ENCODE data around the gene SUN1.
"Not testable (repeated sequence)": the region's sequence is repeated elsewhere in the genome, so short reads cannot be mapped to it uniquely, and the experiment has no call there.

SUN1 gene

GRCh38 chr7:908591-909357 is 76.5 kb downstream of the SUN1 start:
- not testable (repeated sequence) for DNase-seq

- no peak for DNase-seq
Observed at GRCh38 chr7:909358-910329, 77.4 kb downstream of the SUN1 start.

- DNase-seq, result peak; percentile 12
Observed at GRCh38 chr7:910441-910861, 78.2 kb downstream of the SUN1 start.

GRCh38 chr7:910931-911431 is 78.7 kb downstream of the SUN1 start:
- no peak for DNase-seq

DNA sequence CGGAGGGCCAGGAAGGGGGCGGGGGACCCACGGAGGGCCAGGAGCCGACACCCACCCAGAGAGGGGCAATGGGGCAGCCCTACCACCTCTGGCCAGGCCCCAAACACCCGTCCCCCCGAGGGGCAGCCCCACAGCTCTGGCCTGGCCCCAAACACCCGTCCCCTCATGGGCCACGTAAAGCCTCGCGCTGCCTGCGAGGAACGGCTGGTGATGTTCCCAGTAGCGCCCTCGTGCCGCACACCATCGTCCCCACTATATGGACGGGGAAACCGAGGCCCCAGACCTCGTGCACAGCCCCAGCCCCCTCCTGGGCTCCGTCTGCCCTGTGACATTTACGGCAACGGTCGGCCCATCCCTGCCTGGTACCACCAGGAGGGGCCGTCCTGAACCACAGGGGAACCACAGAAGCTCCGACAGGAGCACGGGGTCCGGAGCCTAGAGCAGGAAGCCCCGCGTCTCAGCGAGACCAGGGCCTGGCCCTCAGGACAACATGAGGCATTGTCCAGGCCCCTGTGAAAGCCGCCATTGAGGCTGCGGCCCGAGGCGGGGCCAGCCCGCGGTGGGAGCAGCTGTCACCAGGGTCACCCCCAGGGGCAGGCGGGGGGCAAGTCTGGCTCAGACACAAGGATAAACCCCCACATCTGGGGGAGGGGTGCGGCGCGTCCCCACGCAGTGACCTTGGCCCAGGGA is 79.7 kb downstream of the SUN1 start:
- DNase-seq, result no peak

DNA sequence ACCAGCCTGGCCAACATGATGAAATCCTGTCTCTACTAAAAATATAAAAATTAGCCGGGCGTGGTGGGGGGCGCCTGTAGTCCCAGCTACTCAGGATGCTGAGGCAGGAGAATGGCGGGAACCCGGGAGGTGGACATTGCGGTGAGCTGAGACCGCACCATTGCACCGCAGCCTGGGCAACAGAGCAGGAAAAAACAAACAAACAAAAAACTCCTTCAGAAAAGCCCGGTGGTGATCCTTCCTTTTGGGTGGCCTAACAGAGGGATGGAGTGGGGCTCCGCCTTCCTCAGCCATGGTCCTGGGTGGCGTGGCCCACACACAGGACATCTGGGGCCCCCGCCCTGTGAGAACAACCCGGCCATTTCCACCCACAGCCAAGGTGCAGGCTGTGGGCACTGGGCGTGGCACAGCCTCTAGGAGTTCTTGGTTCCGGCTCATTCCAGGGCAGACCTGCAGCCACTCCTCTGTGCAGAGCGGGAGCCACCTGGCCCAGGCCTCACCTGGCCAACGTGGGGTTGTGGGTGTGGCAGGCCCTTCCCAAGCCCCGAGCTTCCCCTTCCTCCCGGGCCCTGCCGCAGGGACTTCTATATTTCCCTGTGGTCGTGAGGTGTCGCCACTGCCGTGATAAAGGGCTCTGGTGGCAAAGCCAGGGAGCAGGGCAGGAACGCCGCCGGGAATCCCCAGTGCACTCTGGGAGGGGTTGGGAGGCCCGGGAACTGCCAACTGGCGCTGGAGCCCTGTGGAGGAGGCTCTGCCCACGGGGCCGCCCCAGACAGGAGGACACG is 81.7 kb downstream of the SUN1 start:
- DNase-seq, result no peak

DNA sequence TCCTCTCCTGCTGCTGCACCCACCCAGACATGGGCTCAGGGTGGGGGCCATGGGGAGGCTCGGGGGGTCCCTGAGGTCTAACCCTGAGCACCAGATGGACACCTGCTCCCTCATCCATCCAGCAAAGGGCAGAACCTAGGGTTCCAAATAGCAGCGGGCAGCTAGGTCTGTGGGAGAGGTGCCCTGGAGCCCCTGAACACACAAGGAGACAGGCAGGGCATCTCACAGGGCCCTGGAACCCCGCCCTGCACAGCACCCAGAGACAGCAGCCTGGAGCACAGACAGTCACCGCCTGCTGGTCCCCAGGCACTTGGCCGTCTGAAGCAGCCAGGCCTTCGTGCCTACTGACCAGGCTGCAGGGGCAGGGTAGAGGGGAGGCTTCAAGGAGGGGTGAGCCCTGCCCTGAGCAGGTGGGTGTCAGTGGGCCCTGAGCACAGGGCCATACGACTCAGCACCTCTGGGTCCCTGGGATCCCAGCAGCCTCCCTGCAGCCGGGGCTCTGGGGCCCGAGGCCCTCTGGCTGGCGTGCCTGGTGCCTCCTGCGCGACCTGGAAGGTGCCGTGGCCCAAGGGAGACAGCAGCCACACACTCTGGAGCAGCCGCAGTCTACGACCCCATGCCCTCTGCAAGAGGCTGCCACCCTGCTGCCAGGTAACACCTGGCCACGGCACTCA is 82.4 kb downstream of the SUN1 start:
- DNase-seq, result no peak

DNA sequence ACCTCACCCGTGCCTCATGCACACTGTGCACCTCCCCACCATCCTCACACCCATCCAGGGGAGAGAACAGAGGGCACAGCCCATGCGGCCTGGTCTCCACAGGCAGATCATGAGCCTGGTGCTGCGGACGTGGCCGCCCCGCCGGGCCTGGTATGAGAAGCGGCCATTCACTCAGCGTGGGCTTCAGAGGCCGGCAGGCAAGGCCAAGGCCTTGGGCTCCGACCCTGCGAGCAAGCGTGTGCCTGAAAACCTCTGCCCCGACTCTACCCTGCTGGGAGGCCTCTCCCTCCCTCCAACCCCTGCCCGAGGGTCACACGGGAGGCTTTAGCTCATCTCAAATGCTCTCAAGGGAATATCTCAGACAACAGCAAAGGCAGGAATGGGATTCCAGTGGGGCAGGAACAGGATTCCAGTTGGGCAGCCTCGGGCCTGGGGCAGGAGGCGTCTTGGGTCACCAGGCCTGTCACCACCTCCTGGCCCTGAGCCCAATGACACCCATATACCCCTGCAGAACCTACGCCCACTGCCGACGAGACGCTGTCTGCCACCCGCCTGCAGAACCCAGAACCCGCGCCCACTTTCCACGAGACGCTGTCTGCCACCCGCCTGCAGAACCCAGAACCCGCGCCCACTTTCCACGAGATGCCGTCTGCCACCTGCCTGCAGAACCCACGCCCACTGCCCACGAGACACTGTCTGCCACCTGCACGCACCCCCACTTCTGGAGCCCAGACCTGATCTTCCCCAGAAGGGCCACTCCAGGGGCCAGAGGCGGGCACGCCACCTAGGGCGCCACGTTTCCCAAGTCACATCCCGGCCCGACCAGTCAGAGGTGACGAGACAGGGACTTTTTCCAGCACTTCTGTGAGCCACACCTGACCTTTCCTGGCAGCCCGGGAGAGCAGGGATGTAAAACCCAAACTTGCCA is 83.3 kb downstream of the SUN1 start:
- DNase-seq, result no peak

- DNase-seq, result no peak
Observed at GRCh38 chr7:916291-916941, 84.1 kb downstream of the SUN1 start.

GRCh38 chr7:917255-918117 is 85.2 kb downstream of the SUN1 start:
- no peak for DNase-seq

GRCh38 chr7:918118-918425 is 85.8 kb downstream of the SUN1 start:
- no peak for DNase-seq

DNA sequence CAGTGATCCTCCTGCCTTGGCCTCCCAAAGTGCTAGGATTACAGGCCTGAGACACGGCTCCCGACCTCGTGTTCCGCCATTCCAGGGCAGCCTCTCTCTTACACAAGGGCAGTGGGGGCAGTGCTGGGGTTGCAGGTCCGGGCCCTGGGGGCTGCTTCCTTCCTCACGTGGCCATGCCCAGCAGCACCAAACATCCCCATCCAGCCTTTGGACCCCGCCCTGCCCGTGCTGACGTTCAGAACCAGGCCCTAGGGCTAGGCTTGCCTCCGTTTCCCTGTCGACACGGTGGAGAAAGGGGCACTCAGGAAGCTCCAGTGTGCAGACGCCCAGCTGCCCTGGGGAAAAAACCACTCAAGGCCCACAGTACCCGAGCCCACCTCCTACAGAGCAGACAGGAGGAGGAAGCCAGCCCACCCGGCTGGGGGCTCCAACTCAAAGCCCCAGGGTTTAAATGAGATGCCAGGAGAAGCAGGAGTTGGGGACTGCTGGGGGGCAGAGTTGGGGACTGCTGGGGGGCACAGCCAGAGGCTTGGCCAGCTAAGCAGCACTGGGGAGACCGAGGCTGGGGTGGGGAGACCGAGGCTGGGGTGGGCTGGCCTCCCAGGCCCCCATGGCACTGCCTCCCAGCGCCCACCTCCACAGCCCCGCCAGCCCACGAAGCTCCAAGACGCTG is 86.3 kb downstream of the SUN1 start:
- no peak for DNase-seq

GRCh38 chr7:919114-919442 is 86.8 kb downstream of the SUN1 start:
- DNase-seq, result no peak

DNA sequence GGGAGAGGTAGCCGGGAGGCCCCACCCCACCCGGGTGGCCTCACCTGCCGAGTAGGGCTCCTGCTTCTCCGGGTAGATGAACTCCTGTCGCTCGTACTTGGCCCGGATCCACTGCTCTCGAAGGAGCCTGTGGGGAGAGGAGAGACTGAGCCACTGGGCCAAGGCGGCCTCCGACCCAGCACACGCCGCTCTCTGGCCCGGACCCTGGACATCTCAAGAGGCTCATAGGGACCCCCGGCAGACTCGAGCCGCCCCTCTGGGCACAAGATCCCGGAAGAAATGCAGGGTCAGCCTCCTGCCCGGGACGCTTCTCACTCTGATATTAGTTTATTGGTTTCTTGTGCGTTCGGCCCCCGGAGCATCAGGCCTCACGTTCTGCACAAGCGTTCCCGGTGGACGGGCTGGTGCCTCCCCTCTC is 87.7 kb downstream of the SUN1 start:
- DNase-seq, result no peak

DNA sequence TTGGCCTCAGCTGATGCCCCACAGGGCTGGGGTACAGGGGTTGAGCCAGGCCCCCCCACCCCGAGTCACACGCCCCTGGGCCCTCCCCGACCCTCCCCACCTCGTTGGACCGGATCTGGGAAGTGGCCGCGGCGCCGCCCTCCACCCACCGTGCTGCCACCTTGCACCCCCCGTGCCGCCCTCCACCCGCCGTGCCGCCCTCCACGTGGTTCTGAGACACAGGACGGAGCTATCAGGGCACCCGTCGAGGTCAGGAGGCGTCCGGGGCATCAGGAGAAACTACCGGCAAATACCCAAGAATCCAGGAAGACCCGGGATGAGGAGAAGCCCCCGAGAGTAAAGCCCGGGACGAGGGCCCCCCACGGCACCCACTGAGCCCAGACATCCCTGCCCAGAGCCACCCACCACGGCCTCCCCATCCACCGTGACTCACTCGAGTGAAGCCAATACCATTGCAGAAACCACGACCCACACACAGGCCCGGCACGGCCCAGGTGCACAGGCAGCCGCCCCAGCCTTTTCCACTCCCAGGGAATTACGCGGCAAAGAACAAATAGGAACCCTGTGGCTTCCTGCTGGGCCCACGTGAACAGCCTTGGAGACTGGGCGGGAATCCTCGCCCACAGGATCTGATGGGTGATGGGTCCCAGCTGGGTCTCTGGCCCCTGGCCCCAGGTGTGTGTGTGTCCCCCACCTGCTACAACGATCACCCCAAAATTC is 88.2 kb downstream of the SUN1 start:
- no peak for DNase-seq

DNA sequence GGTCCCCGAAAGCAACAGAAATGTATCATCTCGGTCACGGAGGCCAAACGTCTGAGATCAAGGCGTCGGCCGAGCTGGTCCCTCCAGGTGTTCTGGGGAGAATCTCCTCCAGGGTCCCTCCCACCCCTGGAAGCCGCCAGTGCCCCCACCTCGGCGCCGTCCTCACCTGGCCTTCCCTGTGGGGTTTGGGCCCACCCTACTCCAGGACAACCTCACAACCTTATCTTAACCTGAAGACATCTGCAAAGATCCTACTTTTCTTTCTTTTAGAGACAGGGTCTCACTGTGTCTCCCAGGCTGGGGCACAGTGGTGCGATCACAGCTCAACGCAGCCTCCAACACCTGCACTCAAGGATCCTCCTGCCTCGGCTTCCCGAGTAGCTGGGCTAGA is 88.8 kb downstream of the SUN1 start:
- DNase-seq, result no peak

GRCh38 chr7:921581-922333 is 89.5 kb downstream of the SUN1 start:
- no peak for DNase-seq

Data from NCI-H1048 (cell line).